GM21447 (cell line): ENCODE results near the gene KLHL2.
A peak's percentile ranks its signal among the peaks of the same experiment; 100 is the strongest.
"Not testable (repeated sequence)": the region's sequence is repeated elsewhere in the genome, so short reads cannot be mapped to it uniquely, and the experiment has no call there.

Experiments
- ATAC-seq: cut with Tn5 transposase; IDR thresholded peaks from one replicate; pipeline ENCODE4 v1.9.1; 2021; ENCODE audit not compliant: unreplicated experiment

KLHL2 gene, protein sequence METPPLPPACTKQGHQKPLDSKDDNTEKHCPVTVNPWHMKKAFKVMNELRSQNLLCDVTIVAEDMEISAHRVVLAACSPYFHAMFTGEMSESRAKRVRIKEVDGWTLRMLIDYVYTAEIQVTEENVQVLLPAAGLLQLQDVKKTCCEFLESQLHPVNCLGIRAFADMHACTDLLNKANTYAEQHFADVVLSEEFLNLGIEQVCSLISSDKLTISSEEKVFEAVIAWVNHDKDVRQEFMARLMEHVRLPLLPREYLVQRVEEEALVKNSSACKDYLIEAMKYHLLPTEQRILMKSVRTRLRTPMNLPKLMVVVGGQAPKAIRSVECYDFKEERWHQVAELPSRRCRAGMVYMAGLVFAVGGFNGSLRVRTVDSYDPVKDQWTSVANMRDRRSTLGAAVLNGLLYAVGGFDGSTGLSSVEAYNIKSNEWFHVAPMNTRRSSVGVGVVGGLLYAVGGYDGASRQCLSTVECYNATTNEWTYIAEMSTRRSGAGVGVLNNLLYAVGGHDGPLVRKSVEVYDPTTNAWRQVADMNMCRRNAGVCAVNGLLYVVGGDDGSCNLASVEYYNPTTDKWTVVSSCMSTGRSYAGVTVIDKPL

DNA sequence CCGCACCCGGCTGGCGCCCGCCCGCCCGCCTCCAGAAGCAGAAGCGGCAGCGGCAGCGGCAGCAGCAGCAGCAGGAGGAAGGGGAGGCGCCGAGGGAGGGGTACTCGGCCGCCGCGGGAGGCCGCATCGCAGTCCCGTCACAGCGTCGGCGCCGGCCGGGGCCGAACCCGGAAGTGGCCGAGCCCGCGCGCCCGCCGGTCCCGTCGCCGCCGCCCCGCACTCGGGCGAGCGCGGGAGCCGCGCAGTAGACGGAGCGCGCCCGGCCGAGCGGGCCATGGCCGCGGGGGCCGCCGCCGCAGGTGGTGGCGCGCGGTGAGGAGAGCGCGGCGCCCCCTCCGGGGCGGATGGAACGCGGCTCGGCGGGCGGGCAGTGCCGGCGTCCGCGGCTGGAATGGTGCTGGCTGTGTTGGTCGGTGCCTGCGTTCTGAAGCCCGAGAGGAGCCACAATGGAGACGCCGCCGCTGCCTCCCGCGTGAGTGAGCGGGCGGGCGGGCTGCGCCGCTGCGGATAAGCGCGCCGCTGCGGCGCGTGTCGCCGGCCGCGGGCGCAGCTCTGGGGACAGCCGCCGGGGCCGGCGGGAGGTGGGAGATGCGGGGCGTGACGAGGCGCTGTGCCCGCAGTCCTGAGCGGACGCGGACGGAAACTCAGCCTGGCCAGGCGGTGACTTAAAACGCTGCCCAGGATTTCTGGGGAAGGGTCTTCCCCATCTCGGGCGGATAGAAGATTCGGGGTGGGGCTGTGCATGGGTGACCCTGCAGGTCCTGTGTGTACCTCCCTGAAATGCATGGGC, at the start of gene KLHL2:
KLHL2 (plus strand) TSS at position 131 of the 790 bp plus-strand sequence; CDS start at position 447, 316 bp downstream.
- peak; percentile 83 for ATAC-seq

DNA sequence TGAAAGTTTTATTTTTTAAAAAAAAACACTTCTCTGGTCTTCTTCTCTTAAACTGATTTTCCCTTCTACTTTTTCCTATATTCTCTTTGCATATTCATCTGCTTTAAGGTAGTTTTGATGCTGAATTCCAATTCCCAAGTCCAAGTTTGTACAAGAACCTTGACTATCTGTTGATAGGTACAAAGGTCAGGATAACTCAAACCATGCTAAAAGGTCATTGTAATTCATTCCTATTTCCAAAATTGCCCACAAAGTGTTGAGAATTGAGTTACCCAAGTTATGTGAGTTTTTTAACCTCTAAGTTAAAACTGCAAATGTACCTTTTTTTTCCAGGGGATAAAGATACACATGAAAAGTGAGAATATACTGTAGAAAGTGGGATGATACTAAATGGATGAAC, 48.6 kb upstream of the KLHL2 start:
- no peak for ATAC-seq

DNA sequence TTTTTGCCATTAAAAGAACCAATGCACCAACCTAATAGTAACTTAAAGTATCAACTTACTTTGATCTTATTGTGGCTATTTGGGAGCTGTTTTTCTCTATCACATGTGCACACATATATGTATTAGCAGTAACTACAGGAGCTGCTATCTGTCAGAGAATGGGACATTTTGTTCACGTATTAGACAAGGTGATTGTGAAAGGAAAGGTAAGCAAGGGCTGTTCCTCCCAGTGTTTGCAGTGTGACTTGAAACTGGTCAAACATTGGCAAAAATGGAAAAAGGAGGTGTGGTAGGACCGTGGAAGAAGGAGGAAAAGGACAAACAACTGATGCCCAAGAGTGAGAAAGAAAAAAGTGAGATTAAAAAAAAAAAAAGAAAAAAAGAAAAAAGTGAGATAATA, 43.1 kb upstream of the KLHL2 start:
- ATAC-seq: no peak

DNA sequence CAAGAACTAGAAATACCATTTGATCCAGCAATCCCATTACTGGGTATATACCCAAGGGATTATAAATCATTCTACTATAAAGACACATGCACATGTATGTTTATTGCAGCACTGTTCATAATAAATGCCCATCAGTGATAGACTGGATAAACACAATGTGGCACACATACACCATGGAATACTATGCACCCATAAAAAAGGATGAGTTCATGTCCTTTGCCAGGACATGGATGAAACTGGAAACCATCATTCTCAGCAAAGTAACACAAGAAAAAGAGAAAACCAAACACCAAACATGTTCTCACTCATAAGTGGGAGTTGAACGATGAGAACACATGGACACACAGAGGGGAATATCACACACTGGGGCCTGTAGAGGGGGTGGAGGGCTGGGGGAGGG, 40.5 kb upstream of the KLHL2 start:
- not testable (repeated sequence) for ATAC-seq

DNA sequence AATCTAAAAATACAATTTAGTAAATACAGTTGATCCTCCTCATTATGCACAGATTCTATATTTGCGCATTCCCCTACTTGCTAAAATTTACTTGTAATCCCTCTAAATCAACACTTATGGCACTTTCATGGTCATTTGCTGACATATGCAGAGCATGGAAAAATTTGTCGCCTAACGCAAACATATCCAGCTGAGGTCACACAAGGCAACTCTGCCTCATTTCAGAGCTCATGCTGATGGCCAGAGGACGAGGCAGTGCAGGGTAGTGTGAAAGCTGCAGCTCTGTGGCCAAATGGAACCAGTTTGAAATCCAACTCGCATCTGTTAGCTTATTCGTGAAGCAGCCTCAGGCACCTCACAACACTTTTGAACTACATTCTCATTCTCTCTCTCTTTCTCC, 39.7 kb upstream of the KLHL2 start:
- no peak for ATAC-seq

DNA sequence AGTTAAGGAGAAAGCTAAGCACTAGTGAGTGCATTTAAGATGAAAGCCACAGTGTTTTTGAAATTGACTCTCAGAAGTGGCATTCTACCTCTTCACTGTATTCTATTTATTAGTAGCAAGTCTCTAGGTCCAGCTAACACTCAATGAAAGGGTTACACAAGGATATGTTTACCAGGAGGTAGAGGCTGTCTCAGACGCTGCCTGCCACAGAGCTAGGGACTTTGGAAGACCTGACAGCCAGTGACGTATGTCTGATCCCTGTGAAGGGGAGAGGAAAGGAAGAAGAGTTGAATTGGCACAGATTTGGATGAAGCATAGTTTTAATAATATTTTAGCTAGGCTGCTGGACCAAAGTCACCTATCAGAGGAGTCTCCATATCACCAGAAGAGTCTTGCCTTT, 36.5 kb upstream of the KLHL2 start:
- no peak for ATAC-seq

DNA sequence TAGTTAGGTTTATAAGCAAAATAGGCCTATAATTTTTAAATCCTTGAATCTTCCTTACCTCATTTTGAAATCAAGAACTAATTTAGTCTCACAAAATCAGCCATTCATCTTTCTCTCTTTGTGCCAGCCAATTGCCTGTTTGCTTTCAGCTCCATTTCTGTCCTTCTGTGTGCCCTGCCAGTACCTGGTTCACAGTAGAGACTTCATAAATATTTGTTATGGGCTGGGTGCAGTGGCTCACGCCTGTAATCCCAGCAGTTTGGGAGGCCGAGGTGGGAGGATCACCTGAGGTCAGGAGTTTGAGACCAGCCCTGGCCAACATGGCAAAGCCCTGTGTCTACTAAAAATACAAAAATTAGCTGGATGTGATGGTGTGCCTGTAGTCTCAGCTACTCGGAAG, 31.9 kb upstream of the KLHL2 start:
- not testable (repeated sequence) for ATAC-seq

DNA sequence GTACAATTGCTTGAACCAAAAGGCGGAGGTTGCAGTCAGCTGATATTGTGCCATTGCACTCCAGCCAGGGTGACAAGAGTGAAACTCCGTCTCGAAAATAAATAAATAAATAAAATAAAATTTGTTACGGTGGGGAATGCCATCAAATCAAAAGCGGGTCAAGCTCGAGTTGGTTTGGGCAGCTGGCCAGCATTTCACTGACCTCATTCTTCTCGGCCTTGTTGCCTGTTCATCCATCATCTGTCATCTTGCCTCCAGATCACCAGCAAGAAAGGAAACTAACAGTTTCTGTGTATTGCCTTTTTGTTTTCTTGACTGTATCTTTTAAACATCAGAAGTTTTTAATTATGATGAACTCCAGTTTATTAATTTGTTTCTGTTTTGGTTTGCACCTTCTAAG, 31.5 kb upstream of the KLHL2 start:
- no peak for ATAC-seq

DNA sequence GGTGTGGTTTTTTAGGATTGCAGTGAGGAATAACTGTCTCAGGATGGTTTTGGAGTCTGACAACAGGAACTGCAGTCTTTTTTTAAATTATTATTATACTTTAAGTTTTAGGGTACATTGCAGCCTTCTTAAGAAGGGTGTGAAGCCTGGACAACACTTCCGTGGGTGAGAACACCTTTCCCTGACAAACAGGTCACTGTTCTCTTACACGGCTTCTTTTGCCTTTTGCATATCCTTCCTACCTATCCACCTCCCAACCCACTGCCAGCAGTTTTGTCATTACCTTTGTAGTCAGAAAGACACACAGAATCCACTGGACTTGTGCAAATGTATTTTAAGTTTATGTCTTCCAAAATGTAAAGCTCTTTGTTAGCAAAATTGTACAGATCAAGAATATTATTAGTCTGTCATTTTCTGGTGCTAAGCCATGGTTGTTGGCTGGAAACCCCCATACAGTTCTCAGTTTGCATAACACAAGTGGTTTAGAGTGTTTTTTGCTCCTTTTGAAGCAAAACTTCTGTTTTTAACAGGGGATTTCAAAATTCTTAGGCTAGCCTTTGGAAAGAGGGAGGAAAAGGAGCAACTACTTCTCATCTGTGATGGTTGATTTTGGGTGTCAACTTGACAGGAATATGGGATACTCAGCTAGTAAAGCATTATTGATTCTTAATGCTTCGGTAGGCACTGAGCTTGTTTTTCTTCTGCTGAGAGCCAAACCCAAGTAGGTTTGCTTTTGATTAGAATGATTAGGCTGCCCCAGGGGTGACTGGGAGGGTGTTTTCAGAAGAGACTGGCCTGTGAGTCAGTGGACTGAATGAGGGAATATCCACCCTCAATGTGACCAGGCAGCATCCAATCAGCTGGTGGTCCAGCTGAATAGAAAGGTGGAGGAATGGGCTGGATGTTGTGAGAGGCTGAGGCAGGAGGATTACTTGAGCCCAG, 29.4 kb upstream of the KLHL2 start:
- peak; percentile 66 for ATAC-seq

DNA sequence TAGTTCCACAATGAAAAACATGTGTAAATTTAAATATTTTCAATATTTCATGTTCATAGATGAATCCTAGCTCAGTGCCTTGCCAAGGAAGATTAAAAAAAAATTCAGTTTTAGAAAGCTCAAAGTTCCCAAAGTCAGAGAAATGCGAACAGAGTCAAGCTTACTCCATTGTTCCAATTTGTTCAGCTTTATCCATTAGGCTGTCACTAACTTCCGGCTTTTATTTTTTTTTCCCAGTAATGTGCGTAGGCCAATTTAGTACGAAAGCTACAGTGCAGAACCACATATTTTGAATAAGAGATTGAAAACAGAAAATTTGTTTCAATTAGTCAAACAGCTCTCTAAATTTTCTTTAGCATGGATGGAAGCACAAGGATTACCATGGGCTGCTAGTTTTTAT, 23.1 kb upstream of the KLHL2 start:
- ATAC-seq: no peak

DNA sequence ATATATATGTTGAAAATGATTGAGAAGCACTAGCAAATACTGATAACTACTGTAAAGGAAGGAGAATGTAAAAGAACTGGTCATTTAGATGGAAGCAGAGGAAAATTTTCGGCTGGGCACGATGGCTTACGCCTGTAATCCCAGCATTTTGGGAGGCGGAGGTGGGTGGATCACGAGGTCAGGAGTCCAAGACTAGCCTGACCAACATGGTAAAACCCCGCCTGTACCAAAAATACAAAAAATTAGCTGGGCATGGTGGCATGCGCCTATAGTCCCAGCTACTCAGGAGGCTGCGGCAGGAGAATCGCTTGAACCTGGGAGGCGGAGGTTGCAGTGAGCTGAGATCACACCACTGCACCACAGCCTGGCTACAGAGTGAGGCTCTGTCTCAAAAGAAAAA, 22.4 kb upstream of the KLHL2 start:
- not testable (repeated sequence) for ATAC-seq

DNA sequence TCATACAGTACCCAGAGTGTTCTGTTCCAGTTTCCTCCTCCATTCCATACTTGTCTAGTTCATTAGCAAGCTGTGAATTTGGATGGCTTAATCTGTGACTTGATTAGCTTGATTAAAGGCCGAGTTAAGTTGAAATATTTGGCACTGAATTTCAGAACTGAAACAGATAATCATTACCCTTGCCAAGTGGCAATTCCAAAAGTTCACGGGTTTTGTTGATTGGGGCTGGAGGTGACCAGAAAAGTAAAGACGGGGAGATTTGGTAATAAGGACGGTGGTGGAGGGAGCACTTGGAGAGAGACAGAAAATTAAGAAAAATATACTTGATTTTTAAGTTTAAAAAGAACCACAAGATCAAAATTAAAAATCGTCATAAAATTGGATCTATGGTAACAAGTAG, 21.9 kb upstream of the KLHL2 start:
- no peak for ATAC-seq

DNA sequence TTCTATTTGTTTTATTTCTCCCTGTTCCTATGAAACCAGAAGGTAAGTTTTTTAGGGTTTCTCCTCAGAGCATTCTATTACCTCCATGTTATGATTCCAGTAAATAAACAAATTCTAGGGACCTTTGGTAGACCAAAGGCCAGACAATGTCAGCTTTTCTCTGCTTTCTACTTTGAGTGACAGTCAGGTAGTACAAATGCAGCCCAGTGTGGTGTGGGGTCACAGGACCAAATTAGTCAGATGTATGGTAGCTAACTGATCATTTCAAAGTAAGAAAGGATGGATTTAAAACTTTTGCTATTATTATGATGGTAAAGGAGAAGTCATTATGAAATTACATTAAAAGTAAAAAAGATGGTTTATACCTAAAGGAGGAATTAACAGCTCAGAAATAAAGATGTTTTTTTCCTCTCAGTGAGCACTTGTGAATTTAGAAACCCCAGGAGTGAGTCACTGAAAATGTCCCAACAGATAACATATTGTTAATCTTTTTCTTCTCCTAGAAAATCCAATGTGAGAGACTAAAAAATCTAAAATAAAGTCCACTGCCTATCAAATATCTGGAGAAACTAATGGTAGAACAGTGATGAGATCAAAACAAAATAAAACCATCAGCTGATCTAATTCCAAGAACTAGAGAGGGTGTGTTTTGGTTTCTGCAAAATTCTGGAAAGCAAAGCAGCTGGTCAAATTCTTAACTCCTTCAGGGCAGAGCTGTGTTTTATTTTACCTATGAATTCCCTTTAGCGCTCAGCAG, 16.6 kb upstream of the KLHL2 start:
- no peak for ATAC-seq

DNA sequence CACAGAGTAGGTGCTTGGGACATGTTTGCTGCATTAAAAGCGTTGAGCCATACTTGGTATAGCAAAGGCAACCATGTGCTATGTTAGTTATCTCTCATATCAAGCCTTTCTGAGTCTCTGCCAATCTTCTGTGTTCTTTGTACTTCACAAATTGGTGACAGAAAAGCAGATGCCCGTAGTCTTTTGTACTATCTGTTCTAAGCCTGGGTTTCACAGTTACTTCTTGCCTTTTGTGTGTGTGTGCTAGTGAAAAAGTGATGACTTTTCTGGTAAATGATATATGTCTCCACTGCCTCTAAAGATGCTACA, 16.1 kb upstream of the KLHL2 start:
- ATAC-seq: no peak

DNA sequence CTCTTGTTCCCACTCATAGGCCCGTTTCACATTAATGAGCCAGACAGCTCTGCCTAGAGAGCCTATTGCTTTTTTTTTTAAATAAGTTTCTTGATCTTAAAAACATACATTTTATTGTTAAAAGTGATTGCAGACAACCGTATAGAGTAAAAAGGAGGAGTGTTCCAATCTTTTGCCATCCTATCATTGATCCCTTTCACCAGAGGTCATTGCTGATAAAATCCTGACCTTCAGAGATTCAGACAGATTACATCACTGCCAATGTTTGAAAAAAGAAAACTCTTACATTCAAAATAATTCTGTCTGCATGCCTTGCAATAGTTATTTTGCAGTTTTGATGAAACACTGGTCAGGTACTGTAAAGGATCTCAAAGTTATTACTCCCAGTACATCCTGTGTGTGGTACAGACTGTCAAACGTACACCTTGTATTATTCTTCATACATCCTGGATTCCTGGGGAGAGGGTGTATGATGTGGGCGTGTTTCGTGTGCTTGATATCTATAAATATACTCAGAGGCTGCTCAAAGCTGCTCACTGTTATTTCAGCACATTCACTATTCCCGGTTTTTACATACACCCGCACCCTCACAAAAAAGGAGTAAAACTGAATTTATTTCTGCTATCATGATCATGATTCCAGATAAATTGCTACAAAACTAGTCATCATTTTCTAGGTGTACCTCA, 15.4 kb upstream of the KLHL2 start:
- ATAC-seq: no peak

DNA sequence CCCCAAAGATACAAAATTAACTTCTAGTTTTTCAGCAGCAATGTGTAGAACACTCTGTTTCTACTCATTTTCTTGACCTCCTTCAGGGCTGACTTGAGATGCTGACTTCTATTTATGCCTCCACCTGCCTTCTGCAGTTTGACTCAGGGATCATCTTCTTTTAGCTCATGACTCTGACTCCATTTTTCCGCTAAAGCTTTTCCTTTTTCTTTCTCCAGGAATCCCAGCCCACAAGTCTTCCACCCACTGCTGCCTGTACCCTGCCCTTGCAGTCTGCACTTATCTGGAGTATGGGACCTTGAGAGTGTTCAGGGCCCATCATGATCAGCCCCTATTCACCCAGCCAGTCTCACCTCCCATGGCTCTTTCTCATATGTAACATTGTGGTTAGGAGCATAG, 14.9 kb upstream of the KLHL2 start:
- ATAC-seq: no peak

DNA sequence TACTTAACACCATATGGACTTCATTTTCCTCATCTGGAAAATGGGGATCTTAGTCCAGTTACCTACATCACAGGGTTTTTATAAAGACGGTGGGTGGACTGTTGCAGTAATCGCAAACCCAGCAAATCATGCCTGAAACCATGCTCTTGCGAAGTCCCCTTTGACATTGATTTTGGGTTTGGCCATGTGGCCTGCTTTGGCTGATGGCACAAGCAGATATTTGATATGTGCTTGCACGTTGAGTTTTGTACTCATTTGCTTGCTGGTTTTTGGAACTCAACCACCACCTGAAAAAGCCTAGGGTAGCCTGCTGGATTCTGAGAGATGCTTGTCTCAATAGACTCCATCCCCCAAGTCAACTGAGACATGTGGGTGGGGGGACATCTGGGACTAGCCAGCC, 14.4 kb upstream of the KLHL2 start:
- ATAC-seq: no peak

DNA sequence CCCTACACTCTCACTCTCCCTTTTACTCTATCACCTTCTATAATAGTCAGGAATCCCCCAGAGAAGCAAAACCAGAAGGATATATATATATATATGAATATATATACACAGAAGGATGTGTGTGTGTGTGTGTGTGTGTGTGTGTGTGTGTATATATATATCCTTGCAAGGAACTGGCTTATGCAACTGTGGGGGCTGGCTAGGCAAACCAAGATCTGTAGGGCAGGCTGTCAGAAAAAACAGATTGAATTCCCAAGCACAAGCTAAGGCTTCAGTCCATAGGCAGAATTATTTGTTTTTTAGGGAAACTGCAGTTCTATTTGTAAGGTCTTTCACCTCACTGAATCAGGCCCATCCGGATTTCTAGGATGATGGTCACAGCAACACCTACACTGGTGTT, 13.0 kb upstream of the KLHL2 start:
- no peak for ATAC-seq

DNA sequence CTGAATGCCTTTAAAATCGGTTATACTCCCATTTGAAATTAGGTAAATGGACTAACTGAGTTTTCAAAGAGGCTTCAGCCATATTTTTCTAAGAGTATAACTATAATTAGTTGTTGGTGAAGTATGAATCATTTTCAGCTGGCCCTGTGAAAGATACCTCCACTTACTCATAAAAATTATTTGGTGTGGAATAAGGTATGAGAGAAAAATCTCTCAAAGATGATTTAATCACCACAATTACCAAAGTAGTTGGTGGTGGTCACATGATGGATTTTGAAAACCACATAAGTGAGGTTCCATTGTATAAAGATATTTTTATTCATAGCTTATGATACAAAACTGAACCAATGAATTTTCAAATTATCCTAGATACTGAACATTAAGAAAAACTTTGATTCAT, 9.0 kb upstream of the KLHL2 start:
- ATAC-seq: no peak

DNA sequence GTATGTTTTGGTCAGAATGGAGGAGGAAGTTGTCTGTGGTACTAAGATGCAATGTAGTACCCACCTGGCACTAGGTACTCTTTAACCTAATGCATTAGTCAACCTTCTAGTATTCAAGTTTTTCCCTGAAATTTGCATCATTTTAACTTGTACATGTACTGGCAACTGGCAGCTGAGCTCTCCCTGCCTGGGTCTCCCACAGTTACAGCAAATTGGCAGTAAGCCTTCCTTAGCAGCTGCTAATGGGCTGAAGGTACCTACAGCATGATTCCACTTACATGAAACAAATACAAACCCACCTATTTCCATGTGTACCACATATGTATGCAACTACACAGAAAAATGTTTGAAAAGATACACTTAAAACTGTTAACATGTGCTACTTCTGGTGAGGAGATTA, 8.1 kb upstream of the KLHL2 start:
- no peak for ATAC-seq
